HepG2 (cell line): Measurements from ENCODE around the gene MAPK14. TPM values are rescaled to one million over a fixed set of nuclear protein-coding genes. Genes with fewer than 3 reads are reported as not detected.

Source experiments
- ATAC-seq: fragments of 200-7000 bp; cut with Tn5 transposase; 3 replicates; pipeline ENCODE4 v1.9.1; 2020; ENCODE audit warnings: mild to moderate bottlenecking, moderate library complexity
- BruUV-seq: library from RNA; stranded (reverse); fragments of 400-500 nt; replicated peaks from 2 replicates; lab custom pipeline; 2021; lab: Mats Ljungman, UMichigan
- CTCF ChIA-PET: fragments of 300-600 bp; formaldehyde crosslinking; extraction: SDS; loops from one replicate; lab custom pipeline; 2021; ENCODE audit warnings: low total read pairs, inconsistent platforms, low intra/inter-chr PET ratio; lab: Yijun Ruan, JAX
- POLR2A ChIA-PET: fragments of 350-600 bp; sonication (Branson Sonifier 250); formaldehyde crosslinking; loops from one replicate; lab custom pipeline; 2020; ENCODE audit warnings: antibody characterized with exemption, inconsistent platforms; lab: Yijun Ruan, JAX
- DNase-seq: peaks from one replicate; pipeline ENCODE4 v3.0.0-alpha.2; 2015; ENCODE audit warnings: low spot score
- FAIRE-seq: peaks from 3 replicates; lab custom pipeline; 2011; peaks lifted over from hg19 to GRCh38; lab: Jason Lieb, UNC
- H2AFZ ChIP-seq: one replicate; pipeline ENCODE4 v1.6.1; 2011; ENCODE audit warnings: low read length, inconsistent platforms
- H3K27ac ChIP-seq: fragments of 300-600 bp; 3 replicates; pipeline ENCODE4 v1.8.0; 2011; ENCODE audit warnings: mixed run types, mild to moderate bottlenecking, mixed read lengths, low read length, inconsistent platforms; ENCODE audit not compliant: insufficient read depth; ENCODE audit errors: extremely low read length
- H3K27me3 ChIP-seq, 2 experiments: fragments of 200-600 bp in 1 of 2; 2 replicates in 1 of 2; 3 replicates in 1 of 2; pipeline versions ENCODE4 v1.6.0 to v1.8.0; 2011; ENCODE audit warnings: low read length in 2 of 2, mild to moderate bottlenecking in 2 of 2, moderate library complexity in 2 of 2, inconsistent platforms in 1 of 2; ENCODE audit not compliant: insufficient read depth in 2 of 2, control insufficient read depth in 1 of 2
- H3K36me3 ChIP-seq, 2 experiments: fragments of 200-600 bp in 1 of 2; replicated peaks in 1 of 2; 2 replicates in 1 of 2; 3 replicates in 1 of 2; pipeline versions ENCODE4 v1.5.1 to v1.8.0; 2011; ENCODE audit warnings: low read length in 2 of 2, inconsistent platforms in 1 of 2; ENCODE audit not compliant: insufficient read depth in 2 of 2, control insufficient read depth in 1 of 2
- H3K4me1 ChIP-seq: 2 replicates; pipeline ENCODE4 v1.5.1; 2012; ENCODE audit warnings: low read length, inconsistent platforms; ENCODE audit not compliant: insufficient read depth
- H3K4me2 ChIP-seq: 2 replicates; pipeline ENCODE4 v1.6.0; 2011; ENCODE audit warnings: low read depth, low read length, inconsistent platforms
- H3K4me3 ChIP-seq, 3 experiments: fragments of 200-600 bp in 1 of 3; sonication (generic), shearing (Covaris generic) in 1 of 3; replicated peaks in 1 of 3; 2 replicates each; pipeline ENCODE4 v1.5.1; 2011 to 2016; ENCODE audit warnings: low read length in 3 of 3, inconsistent platforms in 2 of 3, low read depth in 2 of 3, mild to moderate bottlenecking in 2 of 3, control low read depth in 1 of 3, mixed read lengths in 1 of 3; ENCODE audit not compliant: insufficient read depth in 1 of 3
- H3K79me2 ChIP-seq: one replicate; pipeline ENCODE4 v1.6.1; 2011; ENCODE audit warnings: low read length, inconsistent platforms; ENCODE audit not compliant: insufficient read depth
- H3K9ac ChIP-seq: 2 replicates; pipeline ENCODE4 v1.6.0; 2011; ENCODE audit warnings: mild to moderate bottlenecking, low read depth, low read length, inconsistent platforms; ENCODE audit not compliant: insufficient read depth
- H3K9me3 ChIP-seq: 2 replicates; pipeline ENCODE4 v1.5.1; 2012; ENCODE audit warnings: mild to moderate bottlenecking, low read length
- H4K20me1 ChIP-seq: 2 replicates; pipeline ENCODE4 v1.6.0; 2011; ENCODE audit warnings: inconsistent platforms, mild to moderate bottlenecking, low read length, moderate library complexity; ENCODE audit not compliant: insufficient read depth
- ARID5B ChIP-seq: IDR thresholded peaks from 2 replicates; pipeline ENCODE4 v1.4.0; 2020; ENCODE audit warnings: mild to moderate bottlenecking, missing genetic modification reagents
- CBX2 ChIP-seq, 2 experiments: fragments of 200-600 bp in 1 of 2; sonication (generic); formaldehyde crosslinking in 1 of 2; IDR thresholded peaks; 2 replicates each; pipeline versions ENCODE4 v1.7.0 to v1.8.1; 2018 to 2022; ENCODE audit warnings: low read depth in 2 of 2, low read length in 1 of 2, mild to moderate bottlenecking in 1 of 2, missing genetic modification reagents in 1 of 2
- E2F1 ChIP-seq: sonication (generic); formaldehyde crosslinking; IDR thresholded peaks from 2 replicates; pipeline ENCODE4 v1.5.0; 2020; ENCODE audit warnings: missing genetic modification reagents
- HNRNPLL ChIP-seq: fragments of 200-400 bp; formaldehyde crosslinking; IDR thresholded peaks from 2 replicates; pipeline ENCODE4 v1.6.1; 2017; ENCODE audit warnings: mild to moderate bottlenecking, low read depth, low read length; ENCODE audit not compliant: poor library complexity, severe bottlenecking
- HOXA7 ChIP-seq: sonication (generic); formaldehyde crosslinking; IDR thresholded peaks from 2 replicates; pipeline ENCODE4 v1.8.1; 2022; ENCODE audit warnings: mild to moderate bottlenecking, missing genetic modification reagents, moderate library complexity
- IRF1 ChIP-seq: sonication (generic); formaldehyde crosslinking; IDR thresholded peaks from 2 replicates; pipeline ENCODE4 v1.4.0; 2020; ENCODE audit warnings: low read depth, mild to moderate bottlenecking, missing genetic modification reagents
- NCOR1 ChIP-seq: fragments of 200-600 bp; sonication (generic); IDR thresholded peaks from 2 replicates; pipeline ENCODE4 v1.7.0; 2017; ENCODE audit warnings: antibody characterized with exemption, low read length, borderline replicate concordance
- POLR2A ChIP-seq, 2 experiments: IDR thresholded peaks; 2 replicates each; pipeline ENCODE4 v1.6.1; 2011; ENCODE audit warnings: low read depth in 2 of 2, low read length in 2 of 2, mild to moderate bottlenecking in 1 of 2, moderate library complexity in 1 of 2; ENCODE audit not compliant: insufficient read depth in 1 of 2
- SIN3A ChIP-seq: IDR thresholded peaks from 2 replicates; pipeline ENCODE4 v1.6.1; 2011; ENCODE audit warnings: low read depth, mild to moderate bottlenecking, control low read depth, low read length, borderline replicate concordance
- SMYD3 ChIP-seq: sonication (generic); formaldehyde crosslinking; IDR thresholded peaks from 2 replicates; pipeline ENCODE4 v1.8.1; 2023; ENCODE audit warnings: mild to moderate bottlenecking, missing genetic modification reagents
- WIZ ChIP-seq: sonication (generic); formaldehyde crosslinking; IDR thresholded peaks from 2 replicates; pipeline ENCODE4 v1.5.1; 2020; ENCODE audit warnings: mild to moderate bottlenecking, missing genetic modification reagents
- ZNF280B ChIP-seq: sonication (generic); formaldehyde crosslinking; IDR thresholded peaks from 2 replicates; pipeline ENCODE4 v1.5.0; 2020; ENCODE audit warnings: missing genetic modification reagents, mild to moderate bottlenecking, borderline replicate concordance
- ZNF326 ChIP-seq: sonication (generic); formaldehyde crosslinking; IDR thresholded peaks from 2 replicates; pipeline ENCODE4 v1.4.0; 2020; ENCODE audit warnings: missing genetic modification reagents, borderline replicate concordance
- ZNF570 ChIP-seq: sonication (generic); formaldehyde crosslinking; IDR thresholded peaks from 2 replicates; pipeline ENCODE4 v1.4.0; 2020; ENCODE audit warnings: mild to moderate bottlenecking, missing genetic modification reagents, borderline replicate concordance
- ZNF768 ChIP-seq: sonication (generic); formaldehyde crosslinking; IDR thresholded peaks from 2 replicates; pipeline ENCODE4 v1.4.0; 2020; ENCODE audit warnings: missing genetic modification reagents
- WGBS: methylation state at CpG from one replicate; pipeline ENCODE4 v1.1.6; 2017; ENCODE audit warnings: low lambda C conversion rate; 5-methylcytosine and 5-hydroxymethylcytosine counted together
- in situ Hi-C: cut with HindIII; loops from 2 replicates; pipeline ENCODE4 v1.10.0; 2017; ENCODE audit warnings: low pct_unique_long_range_greater_than_20kb; ENCODE audit not compliant: extremely low pct_ligation_motif_present
- intact Hi-C: fragments of 100-400 bp; cut with micrococcal nuclease; formaldehyde crosslinking; loops from one replicate; pipeline ENCODE4 v1.10.0; 2022; ENCODE audit not compliant: unreplicated experiment
- polyA plus RNA-seq, 8 experiments: library from polyadenylated mRNA; depleted of rRNA in 3 of 8; stranded (reverse) in 7 of 8; unstranded in 1 of 8; fragments of >200 nt; fragmentation: Illumina TruSeq in 4 of 8; extraction: Trizol in 4 of 8; gene quantifications; 2 replicates each; pipeline versions ENCODE4 v1.2.1 to v1.2.3, GENCODE V29; 2011 to 2016; ENCODE audit warnings: low read depth in 4 of 8, missing spikeins in 1 of 8, mixed read lengths in 1 of 8; ENCODE audit not compliant: insufficient read depth in 1 of 8
- total RNA-seq, 5 experiments: library from RNA; depleted of rRNA; stranded (reverse); fragments of >200 nt; fragmentation: Illumina TruSeq; extraction: Trizol; gene quantifications; 2 replicates each; pipeline ENCODE4 v1.2.3, GENCODE V29; 2016; ENCODE audit warnings: low read depth in 1 of 5
- TF ChIP-seq, protein P1 (sequence below): sonication (generic); formaldehyde crosslinking; conservative IDR thresholded peaks from 2 replicates; pipeline ENCODE4 v1.8.0; 2022; ENCODE audit warnings: missing genetic modification reagents

MAPK14 gene
- total and polyA plus RNA-seq, 2 of the 13 experiments (the other 11 are each of a cell fraction or from before 2014, with no cell fraction given), result 66.3 to 67.3 TPM

GRCh38 chr6:36079601-36080000 is 52.0 kb downstream of the MAPK14 start:
- intact Hi-C loops, result no loop called here
- Histone ChIP-seq H3K27me3 (no peaks in the 10 kb centered on the region), H4K20me1 (no peaks in the 10 kb centered on the region), H3K79me2 (peaks cover 3% of the 10 kb centered on the region), H3K9ac (no peak overlapping the region), H3K36me3 (peaks cover 30 to 82% of the 10 kb centered on the region in 2 experiments), H2AFZ (no peak overlapping the region), H3K4me3 (no peak overlapping the region), H3K9me3 (no peaks in the 10 kb centered on the region), H3K27ac (no peak overlapping the region), H3K4me1 (peaks cover 14% of the 10 kb centered on the region), H3K4me2 (no peak overlapping the region)
- POLR2A ChIA-PET, result interaction anchor here (1.3 kb wide), 1 partner anchor 16 kb away, joined by 5 read pairs; no protein-coding TSS in a partner anchor
- BruUV-seq, result no TSS peak
- no peak for DNase-seq
- no peak for FAIRE-seq
- ATAC-seq, result no peak
- WGBS, result 89% methylated on average over 2 of the region's 2 CpGs
- in situ Hi-C loops, result no loop called here
- CTCF ChIA-PET, result no interaction called here
- no peak for TF ChIP-seq POLR2A (IDR thresholded peaks at IDR 0.05; ENCODE audit: insufficient read depth in 1 of 2, low read depth in 2 of 2, low read length in 2 of 2)
- TF ChIP-seq ZNF570 (CRISPR knock-in tag), result no peak
- TF ChIP-seq IRF1, result no peak
- TF ChIP-seq HOXA7 (CRISPR knock-in tag), result no peak
- no peak for TF ChIP-seq SIN3A
- TF ChIP-seq E2F1 (CRISPR knock-in tag), result no peak
- TF ChIP-seq ZNF326, result no peak
- TF ChIP-seq SMYD3 (CRISPR knock-in tag), result no peak
- no peak for TF ChIP-seq ZNF280B (CRISPR knock-in tag)
- no peak for TF ChIP-seq ZNF768
- TF ChIP-seq NCOR1, result no peak
- no peak for TF ChIP-seq CBX2 (IDR thresholded peaks at IDR 0.05; ENCODE audit: low read depth, low read length)
- no peak for TF ChIP-seq CBX2 (CRISPR knock-in tag; IDR thresholded peaks at IDR 0.05; ENCODE audit: low read depth)
- no peak for TF ChIP-seq HNRNPLL
- TF ChIP-seq WIZ (CRISPR knock-in tag), result no peak
- no peak for TF ChIP-seq ARID5B
- TF ChIP-seq, protein P1, sequence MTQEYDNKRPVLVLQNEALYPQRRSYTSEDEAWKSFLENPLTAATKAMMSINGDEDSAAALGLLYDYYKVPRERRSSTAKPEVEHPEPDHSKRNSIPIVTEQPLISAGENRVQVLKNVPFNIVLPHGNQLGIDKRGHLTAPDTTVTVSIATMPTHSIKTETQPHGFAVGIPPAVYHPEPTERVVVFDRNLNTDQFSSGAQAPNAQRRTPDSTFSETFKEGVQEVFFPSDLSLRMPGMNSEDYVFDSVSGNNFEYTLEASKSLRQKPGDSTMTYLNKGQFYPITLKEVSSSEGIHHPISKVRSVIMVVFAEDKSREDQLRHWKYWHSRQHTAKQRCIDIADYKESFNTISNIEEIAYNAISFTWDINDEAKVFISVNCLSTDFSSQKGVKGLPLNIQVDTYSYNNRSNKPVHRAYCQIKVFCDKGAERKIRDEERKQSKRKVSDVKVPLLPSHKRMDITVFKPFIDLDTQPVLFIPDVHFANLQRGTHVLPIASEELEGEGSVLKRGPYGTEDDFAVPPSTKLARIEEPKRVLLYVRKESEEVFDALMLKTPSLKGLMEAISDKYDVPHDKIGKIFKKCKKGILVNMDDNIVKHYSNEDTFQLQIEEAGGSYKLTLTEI, result no peak
